ENCODE results near the gene KLRG1.

DNA sequence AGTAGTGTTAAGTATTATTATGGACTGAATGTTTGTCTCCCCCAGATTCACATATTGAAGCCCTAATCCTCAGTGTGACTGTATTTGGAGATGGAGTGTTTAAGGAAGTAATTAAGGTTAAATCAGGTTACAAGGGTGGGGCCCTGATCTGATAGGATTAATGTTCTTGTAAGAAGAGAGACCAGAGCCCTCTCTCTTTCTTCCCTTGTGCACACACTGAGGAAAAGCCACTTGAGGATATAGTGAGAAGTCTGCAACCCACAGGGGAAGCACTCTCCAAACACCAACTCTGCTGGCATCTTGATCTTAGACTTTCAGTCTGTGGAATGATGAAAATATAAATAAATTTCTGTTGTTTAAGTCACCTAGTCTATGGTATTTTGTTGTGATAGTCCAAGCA lies 2.2 kb upstream of the KLRG1 start:
- no peak for TF ChIP-seq CTCF (IDR thresholded peaks at IDR 0.05; ENCODE audit: low read depth, low read length, missing input control)
- TF ChIP-seq EGR1 (IDR thresholded peaks at IDR 0.05; ENCODE audit: low read depth in 2 of 2), result no peak
- no peak for TF ChIP-seq MAX (IDR thresholded peaks at IDR 0.05)
- no peak for TF ChIP-seq RAD21 (IDR thresholded peaks at IDR 0.05)
- no peak for TF ChIP-seq YY1 (IDR thresholded peaks at IDR 0.05)
- TF ChIP-seq, protein P1, sequence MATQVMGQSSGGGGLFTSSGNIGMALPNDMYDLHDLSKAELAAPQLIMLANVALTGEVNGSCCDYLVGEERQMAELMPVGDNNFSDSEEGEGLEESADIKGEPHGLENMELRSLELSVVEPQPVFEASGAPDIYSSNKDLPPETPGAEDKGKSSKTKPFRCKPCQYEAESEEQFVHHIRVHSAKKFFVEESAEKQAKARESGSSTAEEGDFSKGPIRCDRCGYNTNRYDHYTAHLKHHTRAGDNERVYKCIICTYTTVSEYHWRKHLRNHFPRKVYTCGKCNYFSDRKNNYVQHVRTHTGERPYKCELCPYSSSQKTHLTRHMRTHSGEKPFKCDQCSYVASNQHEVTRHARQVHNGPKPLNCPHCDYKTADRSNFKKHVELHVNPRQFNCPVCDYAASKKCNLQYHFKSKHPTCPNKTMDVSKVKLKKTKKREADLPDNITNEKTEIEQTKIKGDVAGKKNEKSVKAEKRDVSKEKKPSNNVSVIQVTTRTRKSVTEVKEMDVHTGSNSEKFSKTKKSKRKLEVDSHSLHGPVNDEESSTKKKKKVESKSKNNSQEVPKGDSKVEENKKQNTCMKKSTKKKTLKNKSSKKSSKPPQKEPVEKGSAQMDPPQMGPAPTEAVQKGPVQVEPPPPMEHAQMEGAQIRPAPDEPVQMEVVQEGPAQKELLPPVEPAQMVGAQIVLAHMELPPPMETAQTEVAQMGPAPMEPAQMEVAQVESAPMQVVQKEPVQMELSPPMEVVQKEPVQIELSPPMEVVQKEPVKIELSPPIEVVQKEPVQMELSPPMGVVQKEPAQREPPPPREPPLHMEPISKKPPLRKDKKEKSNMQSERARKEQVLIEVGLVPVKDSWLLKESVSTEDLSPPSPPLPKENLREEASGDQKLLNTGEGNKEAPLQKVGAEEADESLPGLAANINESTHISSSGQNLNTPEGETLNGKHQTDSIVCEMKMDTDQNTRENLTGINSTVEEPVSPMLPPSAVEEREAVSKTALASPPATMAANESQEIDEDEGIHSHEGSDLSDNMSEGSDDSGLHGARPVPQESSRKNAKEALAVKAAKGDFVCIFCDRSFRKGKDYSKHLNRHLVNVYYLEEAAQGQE (IDR thresholded peaks at IDR 0.05), result no peak
- TF ChIP-seq SP1 (IDR thresholded peaks at IDR 0.05), result no peak
- no peak for TF ChIP-seq JUND (IDR thresholded peaks at IDR 0.05)
- no peak for TF ChIP-seq TAF1 (conservative IDR thresholded peaks at IDR 0.05)

Data from liver (tissue), 3 donors.